ENCODE results near the gene TEKTIP1.
A peak's percentile ranks its signal among the peaks of the same experiment; 100 is the strongest.

Gene TEKTIP1

GRCh38 chr19:3537438-3538240 is 1.3 kb upstream of the TEKTIP1 start:
- no peak for DNase-seq (ENCODE audit: low spot score)

GRCh38 chr19:3538258-3538929 is 580 bp upstream of the TEKTIP1 start:
- DNase-seq (ENCODE audit: low spot score): no peak

- no peak for DNase-seq (ENCODE audit: low spot score)
These were observed 763 bp downstream of the TEKTIP1 start for GRCh38 chr19:3539756-3540118.

GRCh38 chr19:3543150-3544057 is 4.4 kb downstream of the TEKTIP1 start:
- DNase-seq (ENCODE audit: low spot score): no peak

GRCh38 chr19:3544058-3544376 is 5.0 kb downstream of the TEKTIP1 start:
- DNase-seq (ENCODE audit: low spot score): no peak

GRCh38 chr19:3544742-3545668 is 6.0 kb downstream of the TEKTIP1 start:
- peak; percentile 65 for DNase-seq (ENCODE audit: low spot score)

GRCh38 chr19:3545669-3546034 is 6.7 kb downstream of the TEKTIP1 start:
- DNase-seq (ENCODE audit: low spot score): no peak

GRCh38 chr19:3546119-3546518 is 7.1 kb downstream of the TEKTIP1 start:
- DNase-seq (ENCODE audit: low spot score): no peak

GRCh38 chr19:3547301-3547731 is 8.3 kb downstream of the TEKTIP1 start:
- no peak for DNase-seq (ENCODE audit: low spot score)

- no peak for DNase-seq (ENCODE audit: low spot score)
These were observed 8.9 kb downstream of the TEKTIP1 start for GRCh38 chr19:3547767-3548282.

- DNase-seq (ENCODE audit: low spot score): no peak
These were observed 9.6 kb downstream of the TEKTIP1 start for GRCh38 chr19:3548606-3549005.

GRCh38 chr19:3549816-3550215 is 10.8 kb downstream of the TEKTIP1 start:
- no peak for DNase-seq (ENCODE audit: low spot score)

GRCh38 chr19:3550947-3551791 is 12.2 kb downstream of the TEKTIP1 start:
- DNase-seq (ENCODE audit: low spot score): no peak

- DNase-seq (ENCODE audit: low spot score): no peak
These were observed 12.8 kb downstream of the TEKTIP1 start for GRCh38 chr19:3551792-3552095.

GRCh38 chr19:3554254-3555083 is 15.5 kb downstream of the TEKTIP1 start:
- DNase-seq (ENCODE audit: low spot score): peak; percentile 73

- DNase-seq (ENCODE audit: low spot score): no peak
These were observed 16.9 kb downstream of the TEKTIP1 start for GRCh38 chr19:3555653-3556422.

GRCh38 chr19:3556423-3556977 is 17.5 kb downstream of the TEKTIP1 start:
- DNase-seq (ENCODE audit: low spot score): no peak

GRCh38 chr19:3556978-3557460 is 18.0 kb downstream of the TEKTIP1 start:
- peak; percentile 74 for DNase-seq (ENCODE audit: low spot score)

All from kidney tubule cell (primary cell).